SK-N-SH (cell line): Measurements from ENCODE around the gene KRT14.

Source experiments
- EZH2phosphoT487 ChIP-seq: fragments of 200-600 bp; sonication (generic); IDR thresholded peaks from 2 replicates; pipeline ENCODE4 v1.6.1; 2017; ENCODE audit warnings: low read depth, mixed run types, mild to moderate bottlenecking, antibody characterized with exemption, moderate library complexity, borderline replicate concordance
- JUND ChIP-seq: IDR thresholded peaks from 2 replicates; pipeline ENCODE4 v1.4.0; 2012
- POLR2AphosphoS5 ChIP-seq: IDR thresholded peaks from 2 replicates; pipeline ENCODE4 v1.6.1; 2012; ENCODE audit warnings: low read depth, low read length
- SIN3A ChIP-seq: IDR thresholded peaks from 2 replicates; pipeline ENCODE4 v1.6.1; 2012; ENCODE audit warnings: low read depth, mild to moderate bottlenecking, low read length, moderate library complexity, borderline replicate concordance
- YY1 ChIP-seq: IDR thresholded peaks from 2 replicates; pipeline ENCODE4 v1.4.0; 2012; ENCODE audit warnings: low read depth, mild to moderate bottlenecking
- TF ChIP-seq, protein P1 (sequence below): fragments of 200-600 bp; sonication (generic); IDR thresholded peaks from 2 replicates; pipeline ENCODE4 v1.6.1; 2017; ENCODE audit warnings: antibody characterized with exemption, mild to moderate bottlenecking, moderate library complexity

DNA sequence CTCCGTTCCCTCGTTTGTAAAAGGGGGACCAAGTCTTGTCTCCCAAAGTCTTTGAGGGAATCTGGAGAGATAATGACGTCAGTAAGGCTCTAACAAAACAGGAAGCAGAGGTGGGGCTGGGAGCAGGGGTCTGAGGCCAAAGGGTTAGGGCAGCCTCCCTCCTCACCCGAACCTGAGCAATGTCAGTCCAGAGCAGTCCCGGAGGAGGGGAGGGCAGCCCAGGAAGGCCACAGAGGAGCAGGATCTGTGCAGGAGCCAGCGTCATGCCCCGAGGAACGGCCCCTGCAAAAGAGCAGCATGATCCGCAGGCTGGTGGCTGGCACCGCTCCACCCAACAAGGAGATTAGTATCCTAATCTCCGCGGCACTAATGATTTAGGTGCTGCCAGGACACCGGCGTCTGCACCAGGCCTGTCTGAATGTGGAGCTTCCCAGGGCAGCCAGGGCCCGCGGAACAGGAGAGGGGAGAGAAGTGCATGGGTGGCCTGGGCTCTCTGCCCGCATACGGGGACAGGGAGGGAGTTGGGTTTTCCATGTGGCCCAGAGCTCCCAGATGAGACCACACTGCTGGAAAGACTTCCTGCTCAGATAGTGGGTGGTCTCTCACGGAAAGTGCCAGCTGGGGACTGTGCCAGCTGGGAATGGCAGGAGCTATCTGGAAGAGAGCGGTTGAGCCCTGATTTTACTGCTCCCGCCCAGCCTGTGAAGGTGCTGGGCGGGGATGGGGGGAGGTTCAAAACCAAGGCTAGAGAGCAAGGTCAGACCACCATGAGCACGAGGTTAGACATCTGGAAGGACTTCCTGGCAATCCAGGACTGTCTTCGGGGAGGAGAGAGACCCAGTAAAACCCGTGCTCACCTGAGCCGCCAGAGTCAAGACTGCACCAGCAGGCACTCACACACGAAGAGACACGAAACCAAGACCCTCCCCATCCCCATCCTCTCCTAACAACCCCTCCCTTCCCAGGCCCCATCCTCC lies 48.7 kb upstream of the KRT14 start:
- TF ChIP-seq, protein P1, sequence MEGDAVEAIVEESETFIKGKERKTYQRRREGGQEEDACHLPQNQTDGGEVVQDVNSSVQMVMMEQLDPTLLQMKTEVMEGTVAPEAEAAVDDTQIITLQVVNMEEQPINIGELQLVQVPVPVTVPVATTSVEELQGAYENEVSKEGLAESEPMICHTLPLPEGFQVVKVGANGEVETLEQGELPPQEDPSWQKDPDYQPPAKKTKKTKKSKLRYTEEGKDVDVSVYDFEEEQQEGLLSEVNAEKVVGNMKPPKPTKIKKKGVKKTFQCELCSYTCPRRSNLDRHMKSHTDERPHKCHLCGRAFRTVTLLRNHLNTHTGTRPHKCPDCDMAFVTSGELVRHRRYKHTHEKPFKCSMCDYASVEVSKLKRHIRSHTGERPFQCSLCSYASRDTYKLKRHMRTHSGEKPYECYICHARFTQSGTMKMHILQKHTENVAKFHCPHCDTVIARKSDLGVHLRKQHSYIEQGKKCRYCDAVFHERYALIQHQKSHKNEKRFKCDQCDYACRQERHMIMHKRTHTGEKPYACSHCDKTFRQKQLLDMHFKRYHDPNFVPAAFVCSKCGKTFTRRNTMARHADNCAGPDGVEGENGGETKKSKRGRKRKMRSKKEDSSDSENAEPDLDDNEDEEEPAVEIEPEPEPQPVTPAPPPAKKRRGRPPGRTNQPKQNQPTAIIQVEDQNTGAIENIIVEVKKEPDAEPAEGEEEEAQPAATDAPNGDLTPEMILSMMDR, result no peak
- TF ChIP-seq YY1, result no peak
- TF ChIP-seq EZH2phosphoT487, result no peak
- no peak for TF ChIP-seq SIN3A
- TF ChIP-seq JUND, result no peak
- TF ChIP-seq POLR2AphosphoS5, result no peak
